DMS79 treated with DMSO at 0.1 percent for 48 hours (cell line): Measurements from ENCODE around the gene GPR33.
A peak's percentile ranks its signal among the peaks of the same experiment; 100 is the strongest.
"Not testable (repeated sequence)": the region's sequence is repeated elsewhere in the genome, so short reads cannot be mapped to it uniquely, and the experiment has no call there.

Experiments
- DNase-seq: peaks from one replicate; lab custom pipeline; 2025; lab: John Stamatoyannopoulos, UW

GPR33 gene

DNA sequence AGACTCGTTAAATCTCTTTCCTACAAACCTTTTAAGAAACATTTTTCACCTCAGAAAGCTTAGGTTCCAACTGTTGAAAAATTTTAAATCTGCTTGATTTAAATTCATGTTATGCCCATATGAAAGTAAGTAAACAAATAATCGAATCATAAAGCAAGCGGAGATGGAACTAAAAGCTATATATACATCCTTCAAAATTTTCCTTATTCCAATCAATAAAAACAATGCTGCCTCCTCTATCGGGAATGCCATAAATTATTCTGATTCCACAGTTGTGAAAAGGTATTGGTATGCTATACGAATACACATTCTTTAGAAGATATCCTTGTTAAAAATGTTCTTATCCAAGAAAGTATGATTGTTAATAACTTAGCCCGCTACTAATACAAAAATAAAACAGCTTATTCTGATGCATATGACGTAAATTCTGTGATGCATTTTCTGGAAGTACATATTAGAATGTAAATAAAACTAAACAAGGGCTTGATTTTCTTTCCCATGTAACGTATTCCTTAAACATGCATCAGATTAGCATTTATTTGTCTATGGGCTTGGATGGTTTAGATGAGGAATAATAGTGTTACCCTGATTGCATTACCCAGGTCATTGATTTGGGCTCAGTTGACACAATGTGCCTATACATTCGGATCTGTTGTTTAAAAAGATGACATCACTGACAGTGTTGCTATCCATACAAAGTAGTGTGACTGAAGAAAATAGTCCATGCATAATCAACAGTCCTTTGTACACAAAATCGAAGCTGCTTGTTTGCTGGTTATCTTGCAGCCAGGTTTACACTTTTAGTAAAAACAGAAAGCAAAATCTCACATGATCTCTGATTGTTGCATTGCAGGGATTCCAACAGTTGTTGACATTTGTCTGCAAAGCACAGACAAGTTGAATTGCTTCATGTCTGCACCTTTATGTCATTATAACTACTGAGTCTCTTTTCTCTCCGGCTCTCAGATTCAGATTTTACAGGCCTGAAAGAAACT is 29.9 kb downstream of the GPR33 start:
- DNase-seq: no peak

DNA sequence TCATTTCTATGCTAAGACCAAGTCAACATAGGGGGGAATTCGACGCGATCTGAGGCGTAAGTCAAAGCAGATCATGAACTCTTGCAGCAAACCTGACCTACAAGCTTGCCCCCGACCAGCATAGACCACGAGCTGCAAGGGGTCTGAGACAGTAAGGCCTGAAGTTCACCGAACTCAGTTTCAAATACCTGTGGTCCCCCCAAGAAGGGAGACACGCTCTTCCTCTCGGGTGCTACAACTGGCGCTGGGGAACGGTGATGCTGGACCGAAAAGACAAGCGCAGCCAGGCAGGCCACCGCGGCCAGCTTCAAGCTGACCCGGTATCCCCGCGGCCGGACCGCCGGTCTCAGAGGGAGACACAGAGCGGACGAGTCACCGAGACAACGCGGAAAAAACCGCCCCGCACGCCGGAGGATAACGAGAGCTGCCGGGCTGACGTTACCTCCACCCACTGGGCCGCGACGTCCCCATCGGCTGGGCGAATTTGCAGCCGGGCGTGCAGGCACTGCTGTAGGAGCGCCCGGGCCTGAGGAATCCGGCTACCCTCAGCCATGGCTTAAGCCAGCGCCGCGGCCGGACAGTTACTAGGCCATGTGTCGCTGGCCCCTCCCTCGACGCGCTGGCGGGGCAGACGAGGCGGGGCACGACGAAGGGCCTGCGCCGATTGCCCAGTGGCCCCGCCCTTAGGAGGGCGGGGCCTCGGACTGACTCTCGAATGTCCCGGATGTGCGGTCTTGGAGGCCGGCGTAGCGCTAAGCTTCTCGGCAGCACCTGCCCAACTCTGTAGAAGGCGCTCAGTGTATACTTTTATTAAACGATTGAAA is 30.8 kb downstream of the GPR33 start, which contains the start of gene DTD2:
DTD2 (minus strand) TSS at position 666 of the 824 bp plus-strand sequence; CDS start at position 553, 113 bp downstream.
- peak; percentile 99 for DNase-seq

DNA sequence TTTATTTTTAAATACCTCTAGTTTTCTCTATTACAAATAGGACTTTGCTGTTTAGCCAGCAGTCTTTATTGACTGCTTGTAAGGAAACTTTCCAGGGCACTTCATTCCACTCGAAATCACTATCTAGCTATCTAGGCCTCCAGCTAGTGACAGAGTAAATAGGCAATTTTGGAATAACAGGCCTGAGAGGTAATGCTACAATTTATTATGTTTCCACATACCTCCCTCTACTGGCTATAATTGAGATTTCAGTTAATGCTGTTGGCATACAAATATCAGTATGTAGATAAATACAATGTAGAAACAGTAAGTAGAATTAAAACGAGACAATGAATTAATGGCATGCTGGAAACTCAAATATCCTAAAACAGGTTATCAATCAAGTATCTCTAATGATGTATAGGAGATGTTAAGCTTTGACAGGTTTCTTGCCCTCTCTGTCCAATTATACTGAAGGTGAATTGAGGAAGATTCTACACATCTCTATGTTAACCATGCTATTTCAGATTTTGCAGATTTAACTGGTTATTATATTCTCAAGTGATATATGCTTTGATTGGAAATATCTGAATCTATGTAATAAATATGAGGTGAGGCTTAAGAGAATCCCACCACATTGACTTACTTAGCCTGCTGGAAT is 37.7 kb downstream of the GPR33 start:
- DNase-seq: peak; percentile 53

DNA sequence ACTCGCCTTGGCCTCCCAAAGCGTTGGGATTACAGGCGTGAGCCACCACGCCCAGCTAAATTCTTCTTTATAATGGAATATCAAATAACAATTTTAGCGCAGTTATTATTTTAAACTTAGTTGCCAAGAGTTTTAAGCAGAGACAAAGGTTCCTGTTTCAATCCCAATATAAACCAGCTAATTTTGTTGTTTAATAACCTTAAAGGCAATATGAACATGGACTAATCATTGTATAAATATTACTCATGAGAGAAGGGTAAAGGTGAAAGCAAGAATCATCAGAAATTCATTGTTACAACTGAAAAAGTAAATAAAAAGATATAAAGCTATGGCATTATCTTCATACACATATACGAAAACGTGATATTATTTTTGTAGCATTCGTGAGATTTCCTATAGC is 38.7 kb downstream of the GPR33 start:
- DNase-seq: no peak

DNA sequence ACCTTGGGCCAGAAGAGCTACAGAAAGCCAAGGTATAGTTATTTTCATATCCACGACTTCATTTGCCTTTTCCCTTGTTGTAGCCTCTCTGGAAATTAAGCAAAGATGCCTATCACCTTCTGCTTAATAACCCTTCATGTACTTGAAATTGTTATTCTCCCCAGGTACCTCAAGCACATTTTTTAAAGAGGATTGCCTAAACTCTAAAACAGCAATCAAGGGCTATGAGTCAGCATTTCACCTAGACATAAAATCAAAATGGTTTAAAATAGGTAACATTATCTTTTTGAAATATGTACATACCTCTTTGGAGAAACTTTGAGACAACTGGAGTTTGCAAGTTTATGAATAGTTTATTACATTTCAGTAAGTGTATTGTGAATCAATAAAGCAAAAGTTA is 42.1 kb downstream of the GPR33 start:
- no peak for DNase-seq

DNA sequence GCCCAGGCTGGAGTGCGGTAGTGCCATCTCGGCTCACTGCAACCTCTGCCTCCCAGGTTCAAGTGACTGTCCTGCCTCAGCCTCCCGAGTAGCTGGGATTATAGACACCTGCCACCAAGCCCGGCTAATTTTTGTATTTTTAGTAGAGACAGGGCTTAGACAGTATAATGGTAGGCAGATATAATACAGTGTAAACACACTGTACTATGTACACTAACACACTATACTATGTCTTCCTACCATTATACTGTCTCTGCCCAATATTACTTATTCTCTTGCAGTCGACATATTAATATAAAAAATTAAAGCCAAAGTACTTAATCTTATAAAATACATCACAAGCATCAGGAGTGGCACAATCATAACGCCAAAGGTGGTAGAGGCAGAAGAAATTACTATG is 45.6 kb downstream of the GPR33 start:
- DNase-seq: no peak

DNA sequence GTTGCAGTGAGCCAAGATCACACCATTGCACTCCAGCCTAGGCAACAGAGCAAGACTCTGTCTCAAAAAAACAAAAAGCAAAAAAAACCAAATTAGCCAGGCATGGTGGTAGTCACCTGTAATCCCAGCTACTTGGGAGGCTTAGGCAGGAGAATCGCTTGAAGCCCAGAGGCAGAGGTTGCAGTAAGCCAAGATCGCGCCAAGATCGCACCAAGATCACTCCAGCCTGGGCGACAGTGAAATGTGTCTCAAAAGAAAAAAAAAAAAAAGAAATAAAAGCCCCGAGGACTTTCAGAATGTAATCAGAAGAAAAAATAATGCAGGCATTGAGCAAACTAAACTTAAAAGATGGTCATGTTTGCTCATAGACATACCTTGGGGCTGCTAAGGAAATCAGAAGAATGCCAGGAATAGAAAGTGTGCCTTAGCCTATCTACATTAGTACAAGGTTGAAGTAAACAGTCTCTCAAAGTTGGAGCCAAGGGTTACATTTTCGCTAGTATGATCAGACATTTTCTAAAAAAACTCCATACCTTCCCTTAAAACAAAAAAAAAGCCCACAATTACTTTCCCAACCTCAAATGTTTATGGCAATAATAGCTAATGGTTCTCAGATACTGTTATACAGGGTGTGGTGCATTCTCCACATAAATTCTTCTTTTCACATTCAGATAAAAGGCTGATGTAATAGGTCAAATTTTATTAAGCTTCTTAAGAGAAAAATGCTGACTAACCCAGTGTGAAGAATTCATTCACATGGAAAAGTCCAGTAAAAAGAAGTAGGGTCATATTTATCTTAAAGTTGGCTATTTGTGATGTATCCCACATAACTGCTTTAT is 46.3 kb downstream of the GPR33 start:
- DNase-seq: no peak

DNA sequence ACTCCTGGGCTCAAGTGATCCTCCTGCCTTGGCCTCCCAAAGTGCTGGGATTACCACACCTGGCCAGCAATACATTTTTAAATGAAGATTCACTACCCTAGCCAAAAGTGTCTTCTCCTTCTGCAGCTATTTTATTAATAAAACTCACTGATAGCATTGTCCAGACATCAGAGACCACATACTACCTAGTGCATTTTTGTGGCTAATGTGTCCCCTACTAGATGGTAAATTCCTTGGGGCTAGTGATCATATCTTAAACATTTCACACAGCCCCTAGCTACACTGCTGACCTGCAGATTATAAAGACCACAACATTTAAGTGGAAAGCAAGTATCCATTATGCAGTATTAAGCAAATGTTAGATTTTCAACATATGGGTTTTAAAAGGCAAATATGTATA is 47.6 kb downstream of the GPR33 start:
- no peak for DNase-seq

DNA sequence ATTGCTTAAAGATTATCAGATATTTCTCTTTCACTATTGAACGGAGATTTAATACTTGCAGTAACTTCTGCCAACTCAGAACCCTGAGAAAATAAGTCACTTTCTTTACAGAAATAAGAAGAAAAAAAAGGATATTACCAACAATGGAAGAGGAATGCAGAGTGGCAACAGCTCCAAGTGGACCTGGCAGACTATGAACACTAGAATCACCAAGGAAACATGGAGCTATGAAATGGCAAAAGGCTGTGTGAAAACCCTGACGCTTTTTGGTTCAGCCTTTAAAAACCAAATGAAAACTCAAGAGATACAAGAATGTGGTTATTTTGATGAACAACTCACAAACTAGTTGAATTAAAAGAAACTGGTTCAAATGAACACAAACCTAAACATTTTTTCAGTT is 48.3 kb downstream of the GPR33 start:
- DNase-seq: no peak

DNA sequence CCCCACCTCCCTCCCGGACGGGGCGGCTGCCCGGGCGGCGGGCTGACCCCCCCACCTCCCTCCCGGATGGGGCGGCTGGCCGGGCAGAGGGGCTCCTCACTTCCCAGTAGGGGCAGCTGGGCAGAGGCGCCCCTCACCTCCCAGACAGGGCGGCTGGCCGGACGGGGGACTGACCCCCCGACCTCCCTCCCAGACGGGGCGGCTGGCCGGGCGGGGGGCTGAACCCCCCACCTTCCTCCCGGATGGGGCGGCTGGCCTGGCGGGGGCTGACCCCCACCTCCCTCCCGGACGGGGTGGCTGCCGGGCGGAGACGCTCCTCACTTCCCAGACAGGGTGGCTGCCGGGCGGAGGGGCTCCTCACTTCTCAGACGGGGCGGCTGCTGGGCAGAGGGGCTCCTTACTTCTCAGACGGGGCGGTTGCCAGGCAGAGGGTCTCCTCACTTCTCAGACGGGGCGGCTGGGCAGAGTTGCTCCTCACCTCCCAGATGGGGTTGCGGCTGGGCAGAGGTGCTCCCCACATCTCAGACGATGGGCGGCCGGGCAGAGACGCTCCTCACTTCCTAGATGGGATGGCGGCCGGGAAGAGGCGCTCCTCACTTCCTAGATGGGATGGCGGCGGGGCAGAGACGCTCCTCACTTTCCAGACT is 50.7 kb downstream of the GPR33 start:
- DNase-seq: not testable (repeated sequence)

DNA sequence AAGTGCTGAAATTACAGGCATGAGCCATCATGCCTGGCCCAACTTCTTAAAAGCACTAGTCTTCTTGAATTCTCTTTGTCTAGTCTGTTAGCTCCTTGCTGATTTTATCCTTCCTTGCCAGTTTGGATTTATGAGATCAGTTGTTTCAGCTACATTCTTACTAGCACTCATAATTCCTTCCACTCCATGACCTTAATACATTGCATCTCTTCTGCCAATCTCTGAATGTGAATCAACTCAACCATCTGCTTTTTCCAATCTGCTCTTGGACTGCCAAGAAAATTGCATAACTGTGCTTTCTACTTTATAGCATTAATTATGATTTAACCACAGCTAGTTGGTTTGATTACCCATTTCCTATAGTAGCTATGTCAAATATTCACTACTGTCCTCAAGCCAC is 52.6 kb downstream of the GPR33 start:
- DNase-seq: no peak
